Suprapubic skin (tissue), 4 donors: ENCODE data around the gene GPR119.

ENCODE experiments used
- EP300 ChIP-seq: sonication (generic); formaldehyde crosslinking; IDR thresholded peaks from one replicate; pipeline ENCODE4 v1.6.1; 2017; ENCODE audit warnings: antibody characterized with exemption
- POLR2A ChIP-seq, 2 donors: fragments of 450-650 bp; IDR thresholded peaks; one replicate each; pipeline ENCODE4 v1.6.1; 2017; ENCODE audit warnings: antibody characterized with exemption in 2 of 2, mild to moderate bottlenecking in 2 of 2, moderate library complexity in 2 of 2
- POLR2AphosphoS5 ChIP-seq, 3 donors: sonication (generic); formaldehyde crosslinking; IDR thresholded peaks; one replicate each; pipeline ENCODE4 v1.6.1; 2017; ENCODE audit warnings: antibody characterized with exemption in 3 of 3
- TF ChIP-seq, protein P1 (sequence below), 2 donors: fragments of 200-600 bp in 1 of 2; fragments of 450-650 bp in 1 of 2; sonication (generic) in 1 of 2; IDR thresholded peaks; one replicate each; pipeline ENCODE4 v1.5.1; 2016 to 2019; ENCODE audit warnings: antibody characterized with exemption in 2 of 2, mild to moderate bottlenecking in 1 of 2, moderate library complexity in 1 of 2

DNA sequence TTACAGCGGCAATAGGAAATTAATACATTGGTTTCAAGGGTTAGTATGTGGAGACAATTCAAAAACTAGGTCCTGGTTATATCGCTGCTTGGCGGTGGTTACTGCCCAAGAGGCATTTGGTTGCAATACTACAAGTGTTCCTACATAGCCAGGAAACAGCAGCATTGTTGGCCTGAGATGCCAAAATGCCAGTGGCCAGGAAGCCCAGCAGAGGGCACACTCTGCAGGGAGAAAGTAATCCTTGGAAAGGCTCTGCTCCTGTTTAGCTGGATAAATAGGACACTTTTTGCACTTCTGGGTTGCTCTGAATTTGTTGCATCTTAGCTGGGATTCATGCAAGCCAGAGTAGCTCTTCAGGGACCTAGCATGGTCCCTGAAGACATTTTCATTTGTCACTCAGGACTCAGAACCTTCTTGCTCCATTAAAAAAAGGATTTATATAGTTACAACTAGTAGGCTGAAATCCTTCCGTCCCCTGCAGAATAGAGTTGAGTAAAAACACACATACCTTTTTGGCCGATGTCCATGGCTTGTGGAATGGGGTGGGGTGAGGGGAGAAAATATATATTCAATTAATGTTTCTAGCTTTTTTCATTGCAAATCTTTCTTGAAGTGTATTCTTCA is 8.1 kb upstream of the GPR119 start:
- TF ChIP-seq, protein P1, sequence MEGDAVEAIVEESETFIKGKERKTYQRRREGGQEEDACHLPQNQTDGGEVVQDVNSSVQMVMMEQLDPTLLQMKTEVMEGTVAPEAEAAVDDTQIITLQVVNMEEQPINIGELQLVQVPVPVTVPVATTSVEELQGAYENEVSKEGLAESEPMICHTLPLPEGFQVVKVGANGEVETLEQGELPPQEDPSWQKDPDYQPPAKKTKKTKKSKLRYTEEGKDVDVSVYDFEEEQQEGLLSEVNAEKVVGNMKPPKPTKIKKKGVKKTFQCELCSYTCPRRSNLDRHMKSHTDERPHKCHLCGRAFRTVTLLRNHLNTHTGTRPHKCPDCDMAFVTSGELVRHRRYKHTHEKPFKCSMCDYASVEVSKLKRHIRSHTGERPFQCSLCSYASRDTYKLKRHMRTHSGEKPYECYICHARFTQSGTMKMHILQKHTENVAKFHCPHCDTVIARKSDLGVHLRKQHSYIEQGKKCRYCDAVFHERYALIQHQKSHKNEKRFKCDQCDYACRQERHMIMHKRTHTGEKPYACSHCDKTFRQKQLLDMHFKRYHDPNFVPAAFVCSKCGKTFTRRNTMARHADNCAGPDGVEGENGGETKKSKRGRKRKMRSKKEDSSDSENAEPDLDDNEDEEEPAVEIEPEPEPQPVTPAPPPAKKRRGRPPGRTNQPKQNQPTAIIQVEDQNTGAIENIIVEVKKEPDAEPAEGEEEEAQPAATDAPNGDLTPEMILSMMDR (IDR thresholded peaks at IDR 0.05) = peak in 1 of 2 donors; percentile 57
- no peak for TF ChIP-seq POLR2A (IDR thresholded peaks at IDR 0.05)
- TF ChIP-seq EP300 = no peak
- no peak for TF ChIP-seq POLR2AphosphoS5 (IDR thresholded peaks at IDR 0.05)
